ENCODE data around the gene RFC1. TPM values are rescaled to one million over a fixed set of nuclear protein-coding genes. Genes with fewer than 3 reads are reported as not detected.
"Not testable (repeated sequence)": the region's sequence is repeated elsewhere in the genome, so short reads cannot be mapped to it uniquely, and the experiment has no call there.

RFC1 gene
- total and polyA plus RNA-seq, 2 donors from 2014 or later = 14.5 to 38.4 TPM

DNA sequence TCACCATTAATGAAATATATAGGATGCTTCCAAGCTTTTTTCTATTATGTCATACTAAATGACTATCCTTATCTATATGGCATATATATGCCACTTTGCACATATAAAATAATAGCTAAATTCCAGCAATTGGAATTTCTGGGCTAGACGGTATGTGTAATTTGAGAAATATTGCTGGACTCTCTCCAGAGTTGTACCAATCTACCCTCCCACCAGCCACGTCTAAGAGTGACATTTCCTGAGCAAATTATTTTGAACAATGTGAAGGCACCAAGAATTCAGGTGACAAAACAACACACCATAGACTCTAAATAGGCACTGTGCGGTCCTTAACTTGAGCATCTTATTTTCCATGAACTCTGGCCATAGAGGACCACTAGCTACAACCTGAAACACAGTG, 62.3 kb downstream of the RFC1 start:
- Histone ChIP-seq H3K27me3 (ENCODE audit: control insufficient read depth, insufficient read depth, low read length) (no peaks in the 10 kb centered on the region), H3K36me3 (ENCODE audit: control insufficient read depth in 2 of 3, insufficient read depth in 3 of 3, low read length in 3 of 3) (peaks cover 15 to 16% (median 16%) of the 10 kb centered on the region in 3 donors), H3K4me3 (ENCODE audit: low read length in 3 of 3) (no peak overlapping the region), H3K4me1 (ENCODE audit: control insufficient read depth in 2 of 3, insufficient read depth in 2 of 3, low read depth in 1 of 3, low read length in 3 of 3) (no peaks in the 10 kb centered on the region), H3K9ac (ENCODE audit: low read length in 3 of 3) (no peak overlapping the region), H3K27ac (ENCODE audit: low read depth in 2 of 2, low read length in 2 of 2) (no peak overlapping the region), H3K9me3 (ENCODE audit: control insufficient read depth in 2 of 3, insufficient read depth in 1 of 3, low read length in 3 of 3) (no peaks in the 10 kb centered on the region)
- intact Hi-C loops (cut with DNase I) = no loop called here
- FAIRE-seq (no peak), DNase-seq (no peak)
- TF ChIP-seq, protein P1, sequence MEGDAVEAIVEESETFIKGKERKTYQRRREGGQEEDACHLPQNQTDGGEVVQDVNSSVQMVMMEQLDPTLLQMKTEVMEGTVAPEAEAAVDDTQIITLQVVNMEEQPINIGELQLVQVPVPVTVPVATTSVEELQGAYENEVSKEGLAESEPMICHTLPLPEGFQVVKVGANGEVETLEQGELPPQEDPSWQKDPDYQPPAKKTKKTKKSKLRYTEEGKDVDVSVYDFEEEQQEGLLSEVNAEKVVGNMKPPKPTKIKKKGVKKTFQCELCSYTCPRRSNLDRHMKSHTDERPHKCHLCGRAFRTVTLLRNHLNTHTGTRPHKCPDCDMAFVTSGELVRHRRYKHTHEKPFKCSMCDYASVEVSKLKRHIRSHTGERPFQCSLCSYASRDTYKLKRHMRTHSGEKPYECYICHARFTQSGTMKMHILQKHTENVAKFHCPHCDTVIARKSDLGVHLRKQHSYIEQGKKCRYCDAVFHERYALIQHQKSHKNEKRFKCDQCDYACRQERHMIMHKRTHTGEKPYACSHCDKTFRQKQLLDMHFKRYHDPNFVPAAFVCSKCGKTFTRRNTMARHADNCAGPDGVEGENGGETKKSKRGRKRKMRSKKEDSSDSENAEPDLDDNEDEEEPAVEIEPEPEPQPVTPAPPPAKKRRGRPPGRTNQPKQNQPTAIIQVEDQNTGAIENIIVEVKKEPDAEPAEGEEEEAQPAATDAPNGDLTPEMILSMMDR (IDR thresholded peaks at IDR 0.05; ENCODE audit: borderline replicate concordance, extremely low read depth, insufficient read depth) = no peak

GRCh38 chr4:39302901-39303300, 63.3 kb downstream of the RFC1 start:
- FAIRE-seq (no peak), DNase-seq (no peak)
- H3K4me1 ChIP-seq (ENCODE audit: control insufficient read depth in 2 of 3, insufficient read depth in 2 of 3, low read depth in 1 of 3, low read length in 3 of 3) = no peaks in the 10 kb centered on the region
- H3K36me3 ChIP-seq (ENCODE audit: control insufficient read depth in 2 of 3, insufficient read depth in 3 of 3, low read length in 3 of 3) = peaks cover 16 to 17% (median 16%) of the 10 kb centered on the region in 3 donors
- H3K27ac ChIP-seq (ENCODE audit: low read depth in 2 of 2, low read length in 2 of 2) = no peak overlapping the region
- no peak overlapping the region for H3K4me3 ChIP-seq (ENCODE audit: low read length in 3 of 3)
- intact Hi-C loops (cut with DNase I) = no loop called here
- no peaks in the 10 kb centered on the region for H3K9me3 ChIP-seq (ENCODE audit: control insufficient read depth in 2 of 3, insufficient read depth in 1 of 3, low read length in 3 of 3)
- no peak overlapping the region for H3K9ac ChIP-seq (ENCODE audit: low read length in 3 of 3)
- TF ChIP-seq, protein P1 (IDR thresholded peaks at IDR 0.05; ENCODE audit: borderline replicate concordance, extremely low read depth, insufficient read depth) = no peak
- no peaks in the 10 kb centered on the region for H3K27me3 ChIP-seq (ENCODE audit: control insufficient read depth, insufficient read depth, low read length)

- TF ChIP-seq, protein P1 (IDR thresholded peaks at IDR 0.05; ENCODE audit: borderline replicate concordance, extremely low read depth, insufficient read depth) = no peak
- Histone ChIP-seq H3K9ac (ENCODE audit: low read length in 3 of 3) (no peak overlapping the region), H3K4me1 (ENCODE audit: control insufficient read depth in 2 of 3, insufficient read depth in 2 of 3, low read depth in 1 of 3, low read length in 3 of 3) (no peaks in the 10 kb centered on the region), H3K4me3 (ENCODE audit: low read length in 3 of 3) (no peak overlapping the region), H3K36me3 (ENCODE audit: control insufficient read depth in 2 of 3, insufficient read depth in 3 of 3, low read length in 3 of 3) (peaks cover 3 to 40% (median 28%) of the 10 kb centered on the region in 3 donors), H3K9me3 (ENCODE audit: control insufficient read depth in 2 of 3, insufficient read depth in 1 of 3, low read length in 3 of 3) (no peaks in the 10 kb centered on the region), H3K27me3 (ENCODE audit: control insufficient read depth, insufficient read depth, low read length) (no peaks in the 10 kb centered on the region), H3K27ac (ENCODE audit: low read depth in 2 of 2, low read length in 2 of 2) (no peak overlapping the region)
- intact Hi-C loops (cut with DNase I) = no loop called here
- DNase-seq (peak in 2 of 5 donors; percentile 22 to 27), FAIRE-seq (no peak)
Observed at GRCh38 chr4:39295784-39296183, 70.4 kb downstream of the RFC1 start.

DNA sequence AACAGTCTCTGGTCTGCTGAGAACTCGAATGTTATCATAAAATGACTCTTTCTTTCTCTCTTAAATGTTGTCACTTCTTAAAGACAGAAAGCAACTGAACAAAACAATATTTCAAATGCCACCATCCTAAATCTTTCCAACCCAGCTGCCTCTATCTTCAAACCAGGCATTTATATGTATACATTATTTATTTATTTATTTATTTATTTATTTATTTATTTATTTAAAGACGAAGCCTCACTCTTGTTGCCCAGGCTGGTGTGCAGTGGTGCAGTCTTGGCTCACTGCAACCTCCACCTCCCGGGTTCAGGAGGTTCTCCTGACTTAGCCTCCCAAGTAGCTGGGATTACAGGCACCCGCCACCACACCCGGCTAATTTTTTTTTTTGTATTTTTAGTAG, 73.7 kb downstream of the RFC1 start:
- peaks cover 0 to 53% (median 35%) of the 10 kb centered on the region in 3 donors for H3K36me3 ChIP-seq (ENCODE audit: control insufficient read depth in 2 of 3, insufficient read depth in 3 of 3, low read length in 3 of 3)
- H3K9ac ChIP-seq (ENCODE audit: low read length in 3 of 3); FAIRE-seq; DNase-seq; H3K27ac ChIP-seq (ENCODE audit: low read depth in 2 of 2, low read length in 2 of 2); intact Hi-C loops (cut with DNase I); H3K27me3 ChIP-seq (ENCODE audit: control insufficient read depth, insufficient read depth, low read length); H3K4me1 ChIP-seq (ENCODE audit: control insufficient read depth in 2 of 3, insufficient read depth in 2 of 3, low read depth in 1 of 3, low read length in 3 of 3); H3K4me3 ChIP-seq (ENCODE audit: low read length in 3 of 3); H3K9me3 ChIP-seq (ENCODE audit: control insufficient read depth in 2 of 3, insufficient read depth in 1 of 3, low read length in 3 of 3): not testable (repeated sequence)

All from kidney (tissue), 14 donors.